ENCODE data around the gene ADAMTS12. TPM values are rescaled to one million over a fixed set of nuclear protein-coding genes. Genes with fewer than 3 reads are reported as not detected.

ADAMTS12 gene
- total and polyA plus RNA-seq, 4 donors, result 0.49 to 6.4 (median 2.3) TPM

DNA sequence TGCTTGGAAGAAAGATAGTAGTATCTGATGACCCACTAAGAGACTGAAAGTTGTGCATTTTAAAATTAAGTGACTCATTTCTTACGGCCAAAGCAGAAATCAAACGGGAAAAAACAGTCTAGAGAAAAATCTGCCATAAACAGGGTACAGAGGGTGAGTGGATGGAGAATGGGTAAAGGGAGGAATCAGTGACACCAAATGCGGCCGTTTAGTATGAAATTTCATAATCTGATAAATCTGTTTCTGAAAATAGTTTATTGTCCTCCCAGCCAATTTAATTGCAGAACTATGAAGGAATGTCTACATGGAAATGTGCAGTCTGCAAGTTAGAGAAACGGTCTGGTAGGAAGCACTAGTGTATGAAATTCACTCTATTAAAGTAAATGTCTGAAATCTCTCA, 39.5 kb downstream of the ADAMTS12 start:
- no peak overlapping the region for H3K4me3 ChIP-seq (ENCODE audit: low read depth in 1 of 3, low read length in 3 of 3)
- H3K27ac ChIP-seq (ENCODE audit: low read depth in 1 of 2, low read length in 2 of 2), result no peak overlapping the region
- no peak overlapping the region for H3K9ac ChIP-seq (ENCODE audit: low read depth in 1 of 2, low read length in 2 of 2)
- no peaks in the 10 kb centered on the region for H3K27me3 ChIP-seq (ENCODE audit: control insufficient read depth in 4 of 4, insufficient read depth in 4 of 4, low read length in 3 of 4)
- H3K9me3 ChIP-seq (ENCODE audit: control insufficient read depth in 4 of 4, low read length in 3 of 4), result peaks cover 0 to 1% (median 0%) of the 10 kb centered on the region in 4 donors
- 76% methylated on average over 5 of the region's 5 CpGs for whole genome bisulfite sequencing
- H3K4me1 ChIP-seq (ENCODE audit: control insufficient read depth in 4 of 4, insufficient read depth in 4 of 4, low read length in 3 of 4), result no peaks in the 10 kb centered on the region
- no peak for TF ChIP-seq RXRA (IDR thresholded peaks at IDR 0.05)
- TF ChIP-seq HNF4A (conservative IDR thresholded peaks at IDR 0.05), result no peak
- TF ChIP-seq, protein P1, sequence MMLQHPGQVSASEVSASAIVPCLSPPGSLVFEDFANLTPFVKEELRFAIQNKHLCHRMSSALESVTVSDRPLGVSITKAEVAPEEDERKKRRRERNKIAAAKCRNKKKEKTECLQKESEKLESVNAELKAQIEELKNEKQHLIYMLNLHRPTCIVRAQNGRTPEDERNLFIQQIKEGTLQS (IDR thresholded peaks at IDR 0.05), result no peak
- TF ChIP-seq, protein P2, sequence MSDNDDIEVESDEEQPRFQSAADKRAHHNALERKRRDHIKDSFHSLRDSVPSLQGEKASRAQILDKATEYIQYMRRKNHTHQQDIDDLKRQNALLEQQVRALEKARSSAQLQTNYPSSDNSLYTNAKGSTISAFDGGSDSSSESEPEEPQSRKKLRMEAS (IDR thresholded peaks at IDR 0.05), result no peak
- no peak for TF ChIP-seq HNF4G (IDR thresholded peaks at IDR 0.05)
- no peak for TF ChIP-seq TAF1 (conservative IDR thresholded peaks at IDR 0.05)
- TF ChIP-seq, protein P3, sequence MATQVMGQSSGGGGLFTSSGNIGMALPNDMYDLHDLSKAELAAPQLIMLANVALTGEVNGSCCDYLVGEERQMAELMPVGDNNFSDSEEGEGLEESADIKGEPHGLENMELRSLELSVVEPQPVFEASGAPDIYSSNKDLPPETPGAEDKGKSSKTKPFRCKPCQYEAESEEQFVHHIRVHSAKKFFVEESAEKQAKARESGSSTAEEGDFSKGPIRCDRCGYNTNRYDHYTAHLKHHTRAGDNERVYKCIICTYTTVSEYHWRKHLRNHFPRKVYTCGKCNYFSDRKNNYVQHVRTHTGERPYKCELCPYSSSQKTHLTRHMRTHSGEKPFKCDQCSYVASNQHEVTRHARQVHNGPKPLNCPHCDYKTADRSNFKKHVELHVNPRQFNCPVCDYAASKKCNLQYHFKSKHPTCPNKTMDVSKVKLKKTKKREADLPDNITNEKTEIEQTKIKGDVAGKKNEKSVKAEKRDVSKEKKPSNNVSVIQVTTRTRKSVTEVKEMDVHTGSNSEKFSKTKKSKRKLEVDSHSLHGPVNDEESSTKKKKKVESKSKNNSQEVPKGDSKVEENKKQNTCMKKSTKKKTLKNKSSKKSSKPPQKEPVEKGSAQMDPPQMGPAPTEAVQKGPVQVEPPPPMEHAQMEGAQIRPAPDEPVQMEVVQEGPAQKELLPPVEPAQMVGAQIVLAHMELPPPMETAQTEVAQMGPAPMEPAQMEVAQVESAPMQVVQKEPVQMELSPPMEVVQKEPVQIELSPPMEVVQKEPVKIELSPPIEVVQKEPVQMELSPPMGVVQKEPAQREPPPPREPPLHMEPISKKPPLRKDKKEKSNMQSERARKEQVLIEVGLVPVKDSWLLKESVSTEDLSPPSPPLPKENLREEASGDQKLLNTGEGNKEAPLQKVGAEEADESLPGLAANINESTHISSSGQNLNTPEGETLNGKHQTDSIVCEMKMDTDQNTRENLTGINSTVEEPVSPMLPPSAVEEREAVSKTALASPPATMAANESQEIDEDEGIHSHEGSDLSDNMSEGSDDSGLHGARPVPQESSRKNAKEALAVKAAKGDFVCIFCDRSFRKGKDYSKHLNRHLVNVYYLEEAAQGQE (IDR thresholded peaks at IDR 0.05), result no peak
- no peak for TF ChIP-seq RAD21 (IDR thresholded peaks at IDR 0.05)
- no peak for TF ChIP-seq FOXA2 (IDR thresholded peaks at IDR 0.05)
- TF ChIP-seq, protein P4, sequence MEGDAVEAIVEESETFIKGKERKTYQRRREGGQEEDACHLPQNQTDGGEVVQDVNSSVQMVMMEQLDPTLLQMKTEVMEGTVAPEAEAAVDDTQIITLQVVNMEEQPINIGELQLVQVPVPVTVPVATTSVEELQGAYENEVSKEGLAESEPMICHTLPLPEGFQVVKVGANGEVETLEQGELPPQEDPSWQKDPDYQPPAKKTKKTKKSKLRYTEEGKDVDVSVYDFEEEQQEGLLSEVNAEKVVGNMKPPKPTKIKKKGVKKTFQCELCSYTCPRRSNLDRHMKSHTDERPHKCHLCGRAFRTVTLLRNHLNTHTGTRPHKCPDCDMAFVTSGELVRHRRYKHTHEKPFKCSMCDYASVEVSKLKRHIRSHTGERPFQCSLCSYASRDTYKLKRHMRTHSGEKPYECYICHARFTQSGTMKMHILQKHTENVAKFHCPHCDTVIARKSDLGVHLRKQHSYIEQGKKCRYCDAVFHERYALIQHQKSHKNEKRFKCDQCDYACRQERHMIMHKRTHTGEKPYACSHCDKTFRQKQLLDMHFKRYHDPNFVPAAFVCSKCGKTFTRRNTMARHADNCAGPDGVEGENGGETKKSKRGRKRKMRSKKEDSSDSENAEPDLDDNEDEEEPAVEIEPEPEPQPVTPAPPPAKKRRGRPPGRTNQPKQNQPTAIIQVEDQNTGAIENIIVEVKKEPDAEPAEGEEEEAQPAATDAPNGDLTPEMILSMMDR (IDR thresholded peaks at IDR 0.05; ENCODE audit: low read depth, low read length, missing input control), result no peak
- no peak for TF ChIP-seq SP1 (IDR thresholded peaks at IDR 0.05)
- TF ChIP-seq NR2F2 (IDR thresholded peaks at IDR 0.05), result no peak
- H3K36me3 ChIP-seq (ENCODE audit: control insufficient read depth in 4 of 4, insufficient read depth in 3 of 4, low read depth in 1 of 4, low read length in 3 of 4), result no peaks in the 10 kb centered on the region
- no peak for DNase-seq (ENCODE audit: low spot score)

DNA sequence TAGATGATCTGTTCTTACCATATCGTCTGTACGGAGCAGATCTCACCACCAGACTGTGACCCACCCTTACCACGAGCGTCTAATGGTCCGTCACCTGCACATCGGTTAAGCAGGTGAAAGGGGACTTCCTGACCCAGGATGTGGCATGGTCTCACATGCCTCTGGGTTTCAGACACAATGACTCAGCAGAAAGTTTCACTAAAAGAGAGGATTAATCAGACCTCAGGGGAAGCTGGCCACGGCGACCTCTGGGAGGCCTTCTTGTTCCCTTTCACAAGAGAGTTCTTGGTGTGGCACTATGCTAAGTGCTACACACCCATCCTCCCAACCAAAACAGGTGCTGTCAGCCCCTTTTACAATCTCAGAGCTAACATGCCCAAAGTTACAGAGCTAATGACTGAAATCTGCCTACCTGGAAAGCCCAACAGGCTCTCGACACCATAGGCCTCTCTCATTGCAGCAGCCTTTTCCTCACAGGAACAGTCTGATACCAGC, 41.6 kb downstream of the ADAMTS12 start:
- 74% methylated on average over 9 of the region's 9 CpGs for WGBS
- peaks cover 0 to 1% (median 0%) of the 10 kb centered on the region in 4 donors for H3K9me3 ChIP-seq (ENCODE audit: control insufficient read depth in 4 of 4, low read length in 3 of 4)
- no peak overlapping the region for H3K4me3 ChIP-seq (ENCODE audit: low read depth in 1 of 3, low read length in 3 of 3)
- no peaks in the 10 kb centered on the region for H3K27me3 ChIP-seq (ENCODE audit: control insufficient read depth in 4 of 4, insufficient read depth in 4 of 4, low read length in 3 of 4)
- no peak overlapping the region for H3K9ac ChIP-seq (ENCODE audit: low read depth in 1 of 2, low read length in 2 of 2)
- DNase-seq (ENCODE audit: low spot score), result no peak
- no peaks in the 10 kb centered on the region for H3K4me1 ChIP-seq (ENCODE audit: control insufficient read depth in 4 of 4, insufficient read depth in 4 of 4, low read length in 3 of 4)
- H3K27ac ChIP-seq (ENCODE audit: low read depth in 1 of 2, low read length in 2 of 2), result no peak overlapping the region
- no peaks in the 10 kb centered on the region for H3K36me3 ChIP-seq (ENCODE audit: control insufficient read depth in 4 of 4, insufficient read depth in 3 of 4, low read depth in 1 of 4, low read length in 3 of 4)
- TF ChIP-seq, protein P5, sequence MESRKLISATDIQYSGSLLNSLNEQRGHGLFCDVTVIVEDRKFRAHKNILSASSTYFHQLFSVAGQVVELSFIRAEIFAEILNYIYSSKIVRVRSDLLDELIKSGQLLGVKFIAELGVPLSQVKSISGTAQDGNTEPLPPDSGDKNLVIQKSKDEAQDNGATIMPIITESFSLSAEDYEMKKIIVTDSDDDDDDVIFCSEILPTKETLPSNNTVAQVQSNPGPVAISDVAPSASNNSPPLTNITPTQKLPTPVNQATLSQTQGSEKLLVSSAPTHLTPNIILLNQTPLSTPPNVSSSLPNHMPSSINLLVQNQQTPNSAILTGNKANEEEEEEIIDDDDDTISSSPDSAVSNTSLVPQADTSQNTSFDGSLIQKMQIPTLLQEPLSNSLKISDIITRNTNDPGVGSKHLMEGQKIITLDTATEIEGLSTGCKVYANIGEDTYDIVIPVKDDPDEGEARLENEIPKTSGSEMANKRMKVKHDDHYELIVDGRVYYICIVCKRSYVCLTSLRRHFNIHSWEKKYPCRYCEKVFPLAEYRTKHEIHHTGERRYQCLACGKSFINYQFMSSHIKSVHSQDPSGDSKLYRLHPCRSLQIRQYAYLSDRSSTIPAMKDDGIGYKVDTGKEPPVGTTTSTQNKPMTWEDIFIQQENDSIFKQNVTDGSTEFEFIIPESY (IDR thresholded peaks at IDR 0.05), result no peak
- TF ChIP-seq, protein P2 (IDR thresholded peaks at IDR 0.05), result no peak
- TF ChIP-seq EGR1 (IDR thresholded peaks at IDR 0.05; ENCODE audit: low read depth in 2 of 2) (no peak), RXRA (IDR thresholded peaks at IDR 0.05) (no peak)

All from liver (tissue), 9 donors.